DOHH2 (cell line): Measurements from ENCODE around the gene BICDL2.
A peak's percentile ranks its signal among the peaks of the same experiment; 100 is the strongest.

Source experiments
- H3F3A ChIP-seq: fragments of 200-600 bp; sonication (generic), shearing (Covaris generic); 2 replicates; pipeline ENCODE4 v1.6.0; 2016; ENCODE audit warnings: antibody characterized with exemption, mild to moderate bottlenecking; ENCODE audit not compliant: control insufficient read depth, insufficient read depth
- H3K27ac ChIP-seq: fragments of 200-600 bp; sonication (generic); 2 replicates; pipeline ENCODE4 v1.5.1; 2014; ENCODE audit warnings: low read depth, mild to moderate bottlenecking, low read length, moderate library complexity
- H3K27me3 ChIP-seq: fragments of 200-600 bp; sonication (generic); 2 replicates; pipeline ENCODE4 v1.6.1; 2014; ENCODE audit warnings: mild to moderate bottlenecking, low read length, mixed read lengths; ENCODE audit not compliant: control insufficient read depth
- H3K36me3 ChIP-seq: fragments of 200-600 bp; sonication (generic); 2 replicates; pipeline ENCODE4 v1.6.1; 2014; ENCODE audit warnings: mild to moderate bottlenecking, low read length, moderate library complexity, mixed read lengths; ENCODE audit not compliant: control insufficient read depth
- H3K4me1 ChIP-seq: fragments of 200-600 bp; sonication (generic); 2 replicates; pipeline ENCODE4 v1.6.1; 2014; ENCODE audit warnings: mild to moderate bottlenecking, low read length, mixed read lengths; ENCODE audit not compliant: control insufficient read depth
- H3K4me2 ChIP-seq: fragments of 200-600 bp; sonication (generic); 2 replicates; pipeline ENCODE4 v1.6.0; 2014; ENCODE audit warnings: mild to moderate bottlenecking, low read length, moderate library complexity
- H3K4me3 ChIP-seq: fragments of 200-600 bp; sonication (generic); 2 replicates; pipeline ENCODE4 v1.5.1; 2014; ENCODE audit warnings: mild to moderate bottlenecking, low read length, mixed read lengths
- H3K79me2 ChIP-seq: fragments of 200-600 bp; sonication (generic); 2 replicates; pipeline ENCODE4 v1.6.1; 2014; ENCODE audit warnings: mild to moderate bottlenecking, low read length, mixed read lengths; ENCODE audit not compliant: control insufficient read depth
- H3K9me2 ChIP-seq: fragments of 200-600 bp; sonication (generic); replicated peaks from 2 replicates; pipeline ENCODE4 v1.6.1; 2014; ENCODE audit warnings: mild to moderate bottlenecking, low read length, mixed read lengths; ENCODE audit not compliant: control insufficient read depth
- H3K9me3 ChIP-seq: fragments of 200-600 bp; sonication (generic); 2 replicates; pipeline ENCODE4 v1.6.1; 2014; ENCODE audit warnings: antibody characterized with exemption, low read length, mixed read lengths; ENCODE audit not compliant: control insufficient read depth, insufficient read depth
- H4K20me1 ChIP-seq: fragments of 200-600 bp; sonication (generic); 2 replicates; pipeline ENCODE4 v1.6.0; 2014; ENCODE audit warnings: low read depth, mild to moderate bottlenecking, antibody characterized with exemption, low read length, moderate library complexity; ENCODE audit not compliant: control insufficient read depth, insufficient read depth
- CTCF ChIP-seq: fragments of 200-600 bp; sonication (generic); IDR thresholded peaks from one replicate; pipeline ENCODE4 v1.5.1; 2014; ENCODE audit warnings: antibody characterized with exemption, mild to moderate bottlenecking, low read depth, low read length; ENCODE audit not compliant: poor library complexity, severe bottlenecking
- EZH2phosphoT487 ChIP-seq: fragments of 200-600 bp; sonication (generic); IDR thresholded peaks from 2 replicates; pipeline ENCODE4 v1.6.1; 2017; ENCODE audit warnings: borderline replicate concordance, mild to moderate bottlenecking, antibody characterized with exemption, low read length, moderate library complexity, mixed read lengths

Gene BICDL2

GRCh38 chr16:2983706-2984136 lies 53.0 kb downstream of the BICDL2 start:
- peaks cover 6% of the 10 kb centered on the region for H3F3A ChIP-seq
- peak overlapping the region; percentile 60 for H3K4me3 ChIP-seq
- no peak overlapping the region for H3K27ac ChIP-seq
- H3K4me1 ChIP-seq, result peaks cover 33% of the 10 kb centered on the region
- H3K36me3 ChIP-seq, result peaks cover 12% of the 10 kb centered on the region
- H3K4me2 ChIP-seq, result peak overlapping the region; percentile 56
- no peaks in the 10 kb centered on the region for H4K20me1 ChIP-seq
- no peaks in the 10 kb centered on the region for H3K9me3 ChIP-seq
- H3K27me3 ChIP-seq, result peaks cover 12% of the 10 kb centered on the region; the same call in 1 of the 2 replicates
- H3K79me2 ChIP-seq, result peaks cover 26% of the 10 kb centered on the region
- H3K9me2 ChIP-seq, result no peaks in the 10 kb centered on the region
- TF ChIP-seq CTCF (peak; percentile 87), EZH2phosphoT487 (no peak)

- H3F3A ChIP-seq, result peaks cover 6% of the 10 kb centered on the region
- H3K4me2 ChIP-seq, result peak overlapping the region; percentile 56; the same call in 1 of the 2 replicates
- no peak overlapping the region for H3K27ac ChIP-seq
- no peak overlapping the region for H3K4me3 ChIP-seq
- H4K20me1 ChIP-seq, result peaks cover 6% of the 10 kb centered on the region; the same call in 1 of the 2 replicates
- no peaks in the 10 kb centered on the region for H3K9me2 ChIP-seq
- H3K9me3 ChIP-seq, result no peaks in the 10 kb centered on the region
- H3K79me2 ChIP-seq, result peaks cover 39% of the 10 kb centered on the region
- peaks cover 46% of the 10 kb centered on the region for H3K4me1 ChIP-seq
- H3K27me3 ChIP-seq, result peaks cover 5% of the 10 kb centered on the region; the same call in 1 of the 2 replicates
- TF ChIP-seq CTCF (no peak), EZH2phosphoT487 (no peak)
- H3K36me3 ChIP-seq, result peaks cover 25% of the 10 kb centered on the region
These were observed 54.3 kb downstream of the BICDL2 start for GRCh38 chr16:2982402-2982801.

GRCh38 chr16:2981899-2982250 lies 54.9 kb downstream of the BICDL2 start:
- no peak for TF ChIP-seq EZH2phosphoT487
- no peak for TF ChIP-seq CTCF
- Histone ChIP-seq H3K4me2 (no peak overlapping the region), H3K27ac (no peak overlapping the region)

More at GRCh38 chr16:2981899-2982250, 54.9 kb downstream of the BICDL2 start:
- no peaks in the 10 kb centered on the region for H3K9me3 ChIP-seq
- peaks cover 44% of the 10 kb centered on the region for H3K79me2 ChIP-seq
- peaks cover 6% of the 10 kb centered on the region for H3F3A ChIP-seq
- peaks cover 30% of the 10 kb centered on the region for H3K36me3 ChIP-seq
- peaks cover 50% of the 10 kb centered on the region for H3K4me1 ChIP-seq
- H3K27me3 ChIP-seq, result peaks cover 4% of the 10 kb centered on the region; the same call in 1 of the 2 replicates
- peaks cover 6% of the 10 kb centered on the region; the same call in 1 of the 2 replicates for H4K20me1 ChIP-seq
- no peak overlapping the region for H3K4me3 ChIP-seq
- no peaks in the 10 kb centered on the region for H3K9me2 ChIP-seq
